Duodenal mucosa (tissue), 2 donors: ENCODE data around the gene MIPOL1.

Source experiments
- H3K27ac ChIP-seq: one replicate; pipeline ENCODE4 v1.7.0; 2013; ENCODE audit warnings: low read depth, low read length
- H3K27me3 ChIP-seq, 2 donors: one replicate each; pipeline ENCODE4 v1.7.0; 2013; ENCODE audit warnings: low read length in 2 of 2, control low read depth in 1 of 2; ENCODE audit not compliant: insufficient read depth in 2 of 2, control insufficient read depth in 1 of 2
- H3K36me3 ChIP-seq, 2 donors: one replicate each; pipeline ENCODE4 v1.7.0; 2013; ENCODE audit warnings: low read length in 2 of 2, control low read depth in 1 of 2; ENCODE audit not compliant: insufficient read depth in 2 of 2, control insufficient read depth in 1 of 2
- H3K4me1 ChIP-seq, 2 donors: one replicate each; pipeline ENCODE4 v1.7.0; 2013; ENCODE audit warnings: low read length in 2 of 2, control low read depth in 1 of 2; ENCODE audit not compliant: insufficient read depth in 2 of 2, control insufficient read depth in 1 of 2
- H3K4me3 ChIP-seq, 2 donors: one replicate each; pipeline ENCODE4 v1.7.0; 2013; ENCODE audit warnings: low read length in 2 of 2, low read depth in 1 of 2
- H3K9ac ChIP-seq, 2 donors: one replicate each; pipeline ENCODE4 v1.7.0; 2013; ENCODE audit warnings: low read length in 2 of 2, low read depth in 1 of 2
- H3K9me3 ChIP-seq, 2 donors: one replicate each; pipeline ENCODE4 v1.7.0; 2013; ENCODE audit warnings: low read length in 2 of 2, control low read depth in 1 of 2; ENCODE audit not compliant: control insufficient read depth in 1 of 2

Gene MIPOL1

DNA sequence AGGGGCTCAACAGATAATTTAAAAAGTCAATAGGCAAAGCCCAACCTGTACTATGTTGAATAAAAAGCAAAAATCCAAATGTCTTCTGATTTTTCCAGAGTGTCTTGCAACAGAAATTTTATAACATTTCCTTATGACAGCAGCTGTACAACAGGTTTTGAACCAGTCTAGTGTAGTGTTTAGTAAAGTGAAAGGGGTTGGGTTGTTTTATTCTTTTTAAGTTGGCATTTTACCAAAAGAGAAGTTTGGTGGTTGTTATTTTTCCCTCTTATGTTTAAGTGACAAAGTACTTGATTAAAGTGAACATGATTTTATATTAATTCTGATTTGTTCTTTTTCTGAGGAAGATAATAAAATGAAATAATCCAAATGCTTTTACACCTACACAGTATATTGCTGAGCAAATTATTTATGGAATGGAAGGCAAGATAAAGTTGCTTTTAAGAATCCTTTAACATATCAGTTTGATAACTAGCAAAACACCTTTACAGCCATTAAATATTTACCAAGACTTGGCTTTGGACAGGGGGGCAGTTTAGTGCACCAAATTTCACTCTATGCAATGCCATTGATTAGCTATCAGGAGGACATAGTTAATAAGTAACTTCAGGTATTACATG is 268.4 kb downstream of the MIPOL1 start:
- H3K9ac ChIP-seq, result no peak overlapping the region
- peaks cover 2 to 4% of the 10 kb centered on the region in 2 donors for H3K9me3 ChIP-seq
- no peaks in the 10 kb centered on the region for H3K27me3 ChIP-seq
- H3K36me3 ChIP-seq, result no peaks in the 10 kb centered on the region
- H3K4me1 ChIP-seq, result peaks cover 0 to 14% of the 10 kb centered on the region in 2 donors
- H3K4me3 ChIP-seq, result no peak overlapping the region
- no peak overlapping the region for H3K27ac ChIP-seq

DNA sequence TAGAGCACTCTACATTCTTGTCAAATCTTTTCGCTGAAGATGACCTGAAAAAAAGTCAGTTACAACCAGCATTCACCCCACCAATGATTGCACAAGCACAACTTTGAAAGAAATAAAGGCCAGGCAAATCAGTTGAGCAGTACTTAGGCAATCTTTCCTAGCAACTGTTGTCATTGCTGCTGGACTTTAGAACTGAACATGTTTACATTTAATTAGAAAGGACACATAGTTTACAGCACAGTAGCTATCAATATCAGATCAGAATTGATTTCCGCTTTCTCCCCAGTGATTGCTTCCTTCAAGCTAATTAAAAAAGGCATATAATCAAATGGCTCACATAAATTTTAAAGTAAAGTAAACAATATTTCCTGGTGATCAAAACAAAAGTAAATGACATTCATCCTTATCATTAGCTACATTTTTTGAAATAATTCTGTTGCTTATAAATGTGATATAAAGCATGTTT is 268.9 kb downstream of the MIPOL1 start:
- Histone ChIP-seq H3K9ac (no peak overlapping the region), H3K4me3 (no peak overlapping the region), H3K9me3 (peaks cover 2 to 4% of the 10 kb centered on the region in 2 donors), H3K27ac (no peak overlapping the region), H3K4me1 (peaks cover 0 to 14% of the 10 kb centered on the region in 2 donors), H3K27me3 (no peaks in the 10 kb centered on the region), H3K36me3 (no peaks in the 10 kb centered on the region)

DNA sequence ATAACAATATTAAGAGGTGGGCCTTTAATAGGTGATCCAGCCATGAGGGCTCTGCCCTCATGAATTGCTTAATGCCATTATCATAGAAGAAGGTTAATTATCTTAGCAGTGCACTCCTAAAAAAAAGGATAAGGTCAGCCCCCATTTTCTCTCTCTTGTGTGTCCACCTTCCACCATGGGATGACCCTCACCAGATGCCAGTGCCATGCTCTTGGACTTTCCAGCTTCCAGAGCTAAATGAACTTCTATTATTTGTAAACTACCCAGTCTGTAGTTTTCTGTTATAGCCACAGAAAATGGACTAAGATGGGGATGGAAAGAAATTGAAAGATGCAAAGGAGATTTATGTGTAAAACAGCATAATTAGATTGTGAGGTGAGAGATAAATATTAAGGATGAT is 271.9 kb downstream of the MIPOL1 start:
- Histone ChIP-seq H3K36me3 (no peaks in the 10 kb centered on the region), H3K4me3 (no peak overlapping the region), H3K9me3 (no peaks in the 10 kb centered on the region), H3K27ac (no peak overlapping the region), H3K9ac (no peak overlapping the region), H3K4me1 (peaks cover 0 to 14% of the 10 kb centered on the region in 2 donors), H3K27me3 (no peaks in the 10 kb centered on the region)

DNA sequence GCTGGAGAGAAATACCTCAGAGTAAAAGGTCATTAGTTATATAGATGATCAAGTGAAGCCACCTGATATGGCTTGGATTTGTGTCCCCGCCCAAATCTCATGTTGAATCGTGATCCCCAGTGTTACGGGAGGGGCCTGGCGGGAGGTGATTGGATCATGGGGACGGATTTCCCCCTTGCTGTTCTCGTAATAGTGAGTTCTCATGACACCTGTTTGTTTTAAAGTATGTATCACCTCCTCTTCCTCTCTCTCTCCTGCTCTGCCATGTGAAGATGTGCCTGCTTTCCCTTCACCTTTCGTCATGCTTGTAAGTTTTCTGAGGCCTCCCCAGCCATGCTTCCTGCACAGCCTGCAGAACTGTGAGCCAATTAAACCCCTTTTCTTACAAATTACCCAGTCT is 272.5 kb downstream of the MIPOL1 start:
- Histone ChIP-seq H3K27ac (no peak overlapping the region), H3K4me1 (peaks cover 0 to 10% of the 10 kb centered on the region in 2 donors), H3K36me3 (no peaks in the 10 kb centered on the region), H3K27me3 (no peaks in the 10 kb centered on the region), H3K4me3 (no peak overlapping the region), H3K9me3 (no peaks in the 10 kb centered on the region), H3K9ac (no peak overlapping the region)

DNA sequence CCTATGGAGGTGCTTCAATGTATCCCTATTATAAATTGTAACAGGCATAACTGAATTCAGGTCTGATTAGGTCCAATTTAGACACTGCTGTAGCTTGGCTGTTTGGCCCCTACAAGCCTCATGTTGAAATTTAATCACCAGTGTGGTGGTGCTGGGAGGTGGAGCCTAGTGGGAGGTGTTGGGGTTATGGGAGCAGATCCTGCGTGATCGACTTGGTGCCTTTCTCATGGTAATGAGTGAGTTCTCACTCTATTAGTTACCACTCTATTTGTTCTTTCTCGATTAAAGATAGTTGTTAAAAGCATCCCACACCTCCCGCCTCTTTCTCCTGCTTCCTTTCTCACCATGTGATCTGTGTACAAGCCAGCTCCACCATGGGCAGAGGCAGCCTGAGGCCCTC is 275.2 kb downstream of the MIPOL1 start:
- H3K27me3 ChIP-seq, result no peaks in the 10 kb centered on the region
- no peak overlapping the region for H3K4me3 ChIP-seq
- no peak overlapping the region for H3K9ac ChIP-seq
- no peak overlapping the region for H3K27ac ChIP-seq
- no peaks in the 10 kb centered on the region for H3K4me1 ChIP-seq
- no peaks in the 10 kb centered on the region for H3K36me3 ChIP-seq
- H3K9me3 ChIP-seq, result no peaks in the 10 kb centered on the region

DNA sequence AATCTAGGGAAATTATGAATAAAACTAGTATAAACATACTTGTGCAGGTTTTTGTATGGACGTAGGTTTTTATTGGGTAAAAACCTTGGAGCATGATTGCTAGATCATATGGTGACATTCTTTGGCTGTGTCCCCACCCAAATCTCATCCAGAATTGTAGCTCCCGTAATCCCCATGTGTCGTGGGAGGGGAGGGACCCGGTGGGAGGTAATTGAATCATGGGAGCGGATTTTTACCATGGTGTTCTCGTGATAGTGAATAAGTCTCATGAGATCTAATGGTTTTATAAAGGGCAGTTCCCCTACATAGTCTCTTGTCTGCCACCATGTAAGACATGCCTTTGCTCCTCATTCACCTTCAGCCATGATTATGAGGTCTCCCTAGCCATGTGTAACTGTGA is 276.5 kb downstream of the MIPOL1 start:
- Histone ChIP-seq H3K27ac (no peak overlapping the region), H3K36me3 (no peaks in the 10 kb centered on the region), H3K4me3 (no peak overlapping the region), H3K9me3 (no peaks in the 10 kb centered on the region), H3K4me1 (no peaks in the 10 kb centered on the region), H3K9ac (no peak overlapping the region), H3K27me3 (no peaks in the 10 kb centered on the region)

DNA sequence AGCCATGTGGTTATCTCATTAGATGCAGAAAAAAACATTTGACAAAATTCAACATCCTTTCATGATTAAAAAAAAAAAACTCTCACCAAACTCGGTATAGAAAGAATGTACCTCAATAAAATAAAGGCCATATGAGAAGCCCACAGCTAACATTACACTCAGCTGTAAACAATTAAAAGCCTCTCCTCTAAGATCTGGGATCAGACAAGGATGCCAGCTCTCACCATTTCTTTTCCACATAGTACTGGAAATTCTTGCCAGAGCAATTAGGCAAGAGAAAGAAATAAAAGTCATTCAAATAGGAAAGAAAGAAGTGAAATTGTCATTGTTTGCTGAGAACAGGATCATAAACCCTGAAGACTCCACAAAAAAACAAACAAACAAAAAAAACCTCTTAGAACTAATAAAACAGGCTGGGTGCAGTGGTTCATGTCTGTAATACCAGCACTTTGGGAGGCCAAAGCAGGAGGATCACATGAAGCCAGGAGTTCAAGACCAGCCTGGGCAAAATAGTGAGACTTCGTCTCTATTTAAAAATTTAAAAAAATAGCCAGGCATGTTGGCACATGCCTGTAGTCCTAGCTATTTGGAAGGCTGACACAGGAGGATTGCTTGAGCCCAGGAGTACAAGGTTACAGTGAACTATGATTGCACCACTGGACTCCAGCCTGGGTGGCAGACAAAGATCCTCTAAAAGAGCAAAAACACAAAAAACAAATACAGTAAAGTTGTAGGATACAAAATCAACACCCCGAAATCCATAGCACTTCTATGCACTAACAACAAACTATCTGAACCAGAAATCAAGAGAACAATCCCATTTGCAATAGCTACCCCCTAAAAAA is 282.9 kb downstream of the MIPOL1 start:
- no peaks in the 10 kb centered on the region for H3K36me3 ChIP-seq

DNA sequence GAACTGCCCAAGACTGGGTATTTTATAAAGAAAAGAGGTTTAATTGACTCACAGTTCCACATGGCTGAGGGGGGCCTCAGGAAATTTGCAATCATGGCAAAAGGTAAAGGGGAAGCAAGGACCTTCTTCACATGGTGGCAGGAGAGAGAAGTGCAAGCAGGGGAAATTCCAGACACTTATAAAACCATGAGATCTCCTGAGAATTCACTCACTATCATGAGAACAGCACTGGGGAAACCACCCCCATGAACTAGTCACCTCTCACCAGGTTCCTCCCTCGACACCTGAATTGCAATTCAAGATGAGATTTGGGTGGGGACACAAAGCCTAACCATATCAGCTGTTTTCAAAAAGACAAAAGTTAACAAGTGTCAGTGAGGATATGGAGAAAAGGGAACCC is 284.7 kb downstream of the MIPOL1 start:
- H3K27ac ChIP-seq, result no peak overlapping the region
- H3K4me3 ChIP-seq, result no peak overlapping the region
- H3K36me3 ChIP-seq, result no peaks in the 10 kb centered on the region
- peaks cover 0 to 4% of the 10 kb centered on the region in 2 donors for H3K9me3 ChIP-seq
- no peak overlapping the region for H3K9ac ChIP-seq
- H3K4me1 ChIP-seq, result no peaks in the 10 kb centered on the region
- no peaks in the 10 kb centered on the region for H3K27me3 ChIP-seq

More for the DNA sequence above, 282.9 kb downstream of the MIPOL1 start:
- H3K9ac ChIP-seq, result no peak overlapping the region
- no peak overlapping the region for H3K4me3 ChIP-seq
- H3K27me3 ChIP-seq, result no peaks in the 10 kb centered on the region
- H3K9me3 ChIP-seq, result no peaks in the 10 kb centered on the region
- no peak overlapping the region for H3K27ac ChIP-seq
- H3K4me1 ChIP-seq, result no peaks in the 10 kb centered on the region

DNA sequence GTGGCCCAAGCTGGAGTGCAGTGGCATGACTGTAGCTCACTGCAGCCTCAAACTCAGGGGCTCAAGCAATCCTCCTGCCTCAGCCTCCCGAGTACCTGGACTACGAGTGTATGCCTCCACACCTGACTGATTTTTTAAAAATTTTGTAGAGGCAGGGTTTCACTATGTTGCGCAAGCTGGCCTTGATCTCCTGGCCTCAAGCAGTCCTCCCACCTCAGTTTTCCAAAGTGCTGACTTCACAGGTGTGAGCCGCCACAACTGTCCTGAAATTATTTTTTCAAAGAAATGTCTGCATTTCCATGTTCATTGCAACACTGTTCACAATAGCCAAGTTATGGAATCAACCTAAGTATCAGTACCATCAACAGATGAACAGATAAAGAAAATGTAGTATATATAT is 285.9 kb downstream of the MIPOL1 start:
- H3K27me3 ChIP-seq, result no peaks in the 10 kb centered on the region
- peaks cover 0 to 4% of the 10 kb centered on the region in 2 donors for H3K9me3 ChIP-seq
- no peaks in the 10 kb centered on the region for H3K4me1 ChIP-seq
- no peak overlapping the region for H3K9ac ChIP-seq
- no peak overlapping the region for H3K4me3 ChIP-seq
- H3K27ac ChIP-seq, result no peak overlapping the region
- H3K36me3 ChIP-seq, result no peaks in the 10 kb centered on the region

DNA sequence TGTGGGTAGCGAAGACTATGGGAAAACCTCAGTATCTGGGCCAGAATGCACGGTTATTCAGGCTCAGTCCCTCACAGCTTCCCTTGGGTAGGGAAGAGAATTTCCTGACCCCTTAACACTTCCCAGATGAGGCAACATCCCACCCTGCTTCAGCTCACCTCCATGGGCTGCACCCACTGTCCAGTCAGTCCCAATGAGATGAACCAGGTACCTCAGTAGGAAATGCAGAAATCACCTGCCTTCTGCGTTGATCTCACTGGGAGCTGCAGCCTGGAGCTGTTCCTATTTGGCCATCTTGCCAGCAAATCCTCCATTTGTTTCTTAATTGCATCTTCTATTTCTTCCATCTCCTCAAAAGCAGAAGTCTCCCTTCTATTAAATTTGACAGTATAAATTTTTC is 292.9 kb downstream of the MIPOL1 start:
- no peaks in the 10 kb centered on the region for H3K27me3 ChIP-seq
- H3K27ac ChIP-seq, result no peak overlapping the region
- H3K9ac ChIP-seq, result no peak overlapping the region
- H3K4me1 ChIP-seq, result no peaks in the 10 kb centered on the region
- H3K4me3 ChIP-seq, result no peak overlapping the region
- H3K36me3 ChIP-seq, result no peaks in the 10 kb centered on the region
- H3K9me3 ChIP-seq, result peaks cover 0 to 4% of the 10 kb centered on the region in 2 donors
